Ovary (tissue), 9 donors: ENCODE data around the gene QSOX1. TPM values are rescaled to one million over a fixed set of nuclear protein-coding genes. Genes with fewer than 3 reads are reported as not detected.

Experiments
- DNase-seq, 5 donors: peaks; one replicate each; pipeline ENCODE4 v3.0.0-alpha.2; 2019 to 2020
- H3K27ac ChIP-seq, 2 donors: fragments of 200-600 bp; one replicate each; pipeline versions ENCODE4 v1.5.1 to v1.8.0; 2019 to 2022
- H3K27me3 ChIP-seq: fragments of 200-600 bp; one replicate; pipeline ENCODE4 v1.8.0; 2022
- H3K36me3 ChIP-seq: fragments of 200-600 bp; sonication (generic); one replicate; pipeline ENCODE4 v1.5.1; 2019
- H3K4me1 ChIP-seq: one replicate; pipeline ENCODE4 v1.8.1; 2013; ENCODE audit warnings: mild to moderate bottlenecking, moderate library complexity; ENCODE audit not compliant: insufficient read depth
- H3K4me3 ChIP-seq: fragments of 200-600 bp; sonication (generic); one replicate; pipeline ENCODE4 v1.5.1; 2017
- H3K9me3 ChIP-seq, 2 donors: fragments of 200-600 bp in 1 of 2; sonication (generic) in 1 of 2; one replicate each; pipeline versions ENCODE4 v1.5.1 to v1.8.1; 2013 to 2019; ENCODE audit warnings: mild to moderate bottlenecking in 1 of 2, moderate library complexity in 1 of 2
- CTCF ChIP-seq, 3 donors: fragments of 450-650 bp in 2 of 3; fragments of 200-600 bp in 1 of 3; IDR thresholded peaks; one replicate each; pipeline versions ENCODE4 v1.5.1 to v1.8.0; 2016 to 2022; ENCODE audit warnings: antibody characterized with exemption in 3 of 3, mild to moderate bottlenecking in 1 of 3
- EP300 ChIP-seq: sonication (generic); formaldehyde crosslinking; IDR thresholded peaks from one replicate; pipeline ENCODE4 v1.6.1; 2017; ENCODE audit warnings: antibody characterized with exemption
- POLR2A ChIP-seq: fragments of 450-650 bp; IDR thresholded peaks from one replicate; pipeline ENCODE4 v1.6.1; 2017; ENCODE audit warnings: antibody characterized with exemption, mild to moderate bottlenecking, moderate library complexity
- WGBS, 3 donors: extraction: QIAGEN DNeasy Blood & Tissue Kit in 1 of 3; methylation state at CpG; one replicate each; pipeline versions ENCODE4 v1.1.5 to v1.1.7; 2013 to 2017; 5-methylcytosine and 5-hydroxymethylcytosine counted together
- intact Hi-C, 4 donors: fragments of 100-400 bp; cut with DNase I; formaldehyde crosslinking; loops; one replicate each; pipeline versions ENCODE4 v1.11.0 to v1.15.1; 2022 to 2023
- polyA plus RNA-seq, 2 donors: library from polyadenylated mRNA; stranded (reverse); fragments of 200-250 nt in 1 of 2; fragments of 350-450 nt in 1 of 2; fragmentation: Illumina TruSeq in 1 of 2; extraction: RNeasy Lipid Tissue Mini Kit (QIAGEN cat#74804) in 1 of 2; gene quantifications; one replicate each; pipeline ENCODE4 v1.2.3, GENCODE V29; 2013 to 2014
- total RNA-seq, 7 donors: library from RNA; depleted of rRNA in 2 of 7; stranded (reverse); fragments of >200 nt in 2 of 7; fragmentation: NEBNext Ultra II Directional in 3 of 7; extraction: Animal tissue kit (Norgen Biotek cat#: 25700) in 3 of 7; gene quantifications; one replicate each; pipeline versions ENCODE4 v1.1.0 to v1.2.4, GENCODE V29; 2016 to 2023
- donor health status: DM: no; HTN: no; CAD: no; lungs with moderate emphysema.
- donor health status: DM: no; HTN: no; CAD: no.
- donor health status: Bipolar disorder and iron deficiency.
- donor health status: DM: yes; HTN: yes; CAD: no.
- donor health status: DM: no; HTN: no; CAD: no.
- donor health status: DM: yes; HTN: yes; CAD: no.

The QSOX1 gene
- total and polyA plus RNA-seq, 9 donors = 57.8 to 475 (median 155) TPM

GRCh38 chr1:180236698-180237509 is 82.2 kb downstream of the QSOX1 start:
- no peak for DNase-seq
- no peak overlapping the region for H3K27ac ChIP-seq
- intact Hi-C loops = no loop called here
- H3K9me3 ChIP-seq = no peaks in the 10 kb centered on the region
- TF ChIP-seq POLR2A = no peak
- TF ChIP-seq EP300 = no peak
- no peak for TF ChIP-seq CTCF (IDR thresholded peaks at IDR 0.05)
- H3K4me1 ChIP-seq = peaks cover 2% of the 10 kb centered on the region
- peaks cover 5% of the 10 kb centered on the region for H3K27me3 ChIP-seq
- H3K4me3 ChIP-seq = no peak overlapping the region
- 8 to 9% (median 9%) methylated on average over 16 of the region's 16 CpGs for WGBS, 3 donors
- H3K36me3 ChIP-seq = no peaks in the 10 kb centered on the region

GRCh38 chr1:180237869-180238476 is 83.3 kb downstream of the QSOX1 start:
- Histone ChIP-seq H3K4me3 (no peak overlapping the region), H3K36me3 (no peaks in the 10 kb centered on the region), H3K27me3 (peaks cover 5% of the 10 kb centered on the region), H3K4me1 (peaks cover 2% of the 10 kb centered on the region), H3K27ac (no peak overlapping the region), H3K9me3 (no peaks in the 10 kb centered on the region)
- TF ChIP-seq EP300 (no peak), POLR2A (no peak), CTCF (IDR thresholded peaks at IDR 0.05) (no peak)
- DNase-seq = no peak
- intact Hi-C loops = no loop called here
- WGBS, 3 donors = 23 to 25% (median 23%) methylated on average over 7 of the region's 7 CpGs

- Histone ChIP-seq H3K9me3 (no peaks in the 10 kb centered on the region), H3K27me3 (peaks cover 5% of the 10 kb centered on the region), H3K4me1 (peaks cover 2% of the 10 kb centered on the region), H3K27ac (no peak overlapping the region), H3K36me3 (no peaks in the 10 kb centered on the region), H3K4me3 (no peak overlapping the region)
- TF ChIP-seq EP300 (no peak), CTCF (IDR thresholded peaks at IDR 0.05) (no peak), POLR2A (no peak)
- no peak for DNase-seq
- WGBS, 3 donors = 26 to 30% (median 28%) methylated on average over 7 of the region's 7 CpGs
- intact Hi-C loops = no loop called here
Measured at GRCh38 chr1:180238675-180239074, 84.0 kb downstream of the QSOX1 start.

GRCh38 chr1:180239145-180240096 is 84.8 kb downstream of the QSOX1 start:
- no peak for DNase-seq
- peaks cover under 1% of the 10 kb centered on the region for H3K4me1 ChIP-seq
- H3K27ac ChIP-seq = no peak overlapping the region
- no peaks in the 10 kb centered on the region for H3K36me3 ChIP-seq
- no peaks in the 10 kb centered on the region for H3K9me3 ChIP-seq
- peaks cover 4% of the 10 kb centered on the region for H3K27me3 ChIP-seq
- TF ChIP-seq CTCF (IDR thresholded peaks at IDR 0.05) = no peak
- no peak for TF ChIP-seq EP300
- no peak for TF ChIP-seq POLR2A
- 13 to 15% (median 13%) methylated on average over 10 of the region's 10 CpGs for WGBS, 3 donors
- no peak overlapping the region for H3K4me3 ChIP-seq
- intact Hi-C loops = no loop called here
